LNCaP clone FGC (cell line): Measurements from ENCODE around the gene OSBPL1A.
"Not testable (repeated sequence)": the region's sequence is repeated elsewhere in the genome, so short reads cannot be mapped to it uniquely, and the experiment has no call there.

ENCODE experiments used
- DNase-seq: peaks from one replicate; pipeline ENCODE4 v3.0.0-alpha.2; 2011; ENCODE audit warnings: low read depth
- H3K4me3 ChIP-seq: 2 replicates; pipeline ENCODE4 v1.5.1; 2011; ENCODE audit warnings: mild to moderate bottlenecking, low read depth, low read length, control low read depth
- TF ChIP-seq, protein P1 (sequence below): IDR thresholded peaks from 2 replicates; pipeline ENCODE4 v1.5.1; 2012; ENCODE audit warnings: mild to moderate bottlenecking; ENCODE audit not compliant: control insufficient read depth, insufficient read depth; ENCODE audit errors: extremely low read depth

Gene OSBPL1A

GRCh38 chr18:24386681-24387080 lies 10.9 kb downstream of the OSBPL1A start:
- TF ChIP-seq, protein P1, sequence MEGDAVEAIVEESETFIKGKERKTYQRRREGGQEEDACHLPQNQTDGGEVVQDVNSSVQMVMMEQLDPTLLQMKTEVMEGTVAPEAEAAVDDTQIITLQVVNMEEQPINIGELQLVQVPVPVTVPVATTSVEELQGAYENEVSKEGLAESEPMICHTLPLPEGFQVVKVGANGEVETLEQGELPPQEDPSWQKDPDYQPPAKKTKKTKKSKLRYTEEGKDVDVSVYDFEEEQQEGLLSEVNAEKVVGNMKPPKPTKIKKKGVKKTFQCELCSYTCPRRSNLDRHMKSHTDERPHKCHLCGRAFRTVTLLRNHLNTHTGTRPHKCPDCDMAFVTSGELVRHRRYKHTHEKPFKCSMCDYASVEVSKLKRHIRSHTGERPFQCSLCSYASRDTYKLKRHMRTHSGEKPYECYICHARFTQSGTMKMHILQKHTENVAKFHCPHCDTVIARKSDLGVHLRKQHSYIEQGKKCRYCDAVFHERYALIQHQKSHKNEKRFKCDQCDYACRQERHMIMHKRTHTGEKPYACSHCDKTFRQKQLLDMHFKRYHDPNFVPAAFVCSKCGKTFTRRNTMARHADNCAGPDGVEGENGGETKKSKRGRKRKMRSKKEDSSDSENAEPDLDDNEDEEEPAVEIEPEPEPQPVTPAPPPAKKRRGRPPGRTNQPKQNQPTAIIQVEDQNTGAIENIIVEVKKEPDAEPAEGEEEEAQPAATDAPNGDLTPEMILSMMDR: no peak
- DNase-seq: no peak
- H3K4me3 ChIP-seq: no peak overlapping the region

GRCh38 chr18:24381126-24381525 lies 16.5 kb downstream of the OSBPL1A start:
- TF ChIP-seq, protein P1: no peak
- no peak for DNase-seq
- no peak overlapping the region for H3K4me3 ChIP-seq

DNA sequence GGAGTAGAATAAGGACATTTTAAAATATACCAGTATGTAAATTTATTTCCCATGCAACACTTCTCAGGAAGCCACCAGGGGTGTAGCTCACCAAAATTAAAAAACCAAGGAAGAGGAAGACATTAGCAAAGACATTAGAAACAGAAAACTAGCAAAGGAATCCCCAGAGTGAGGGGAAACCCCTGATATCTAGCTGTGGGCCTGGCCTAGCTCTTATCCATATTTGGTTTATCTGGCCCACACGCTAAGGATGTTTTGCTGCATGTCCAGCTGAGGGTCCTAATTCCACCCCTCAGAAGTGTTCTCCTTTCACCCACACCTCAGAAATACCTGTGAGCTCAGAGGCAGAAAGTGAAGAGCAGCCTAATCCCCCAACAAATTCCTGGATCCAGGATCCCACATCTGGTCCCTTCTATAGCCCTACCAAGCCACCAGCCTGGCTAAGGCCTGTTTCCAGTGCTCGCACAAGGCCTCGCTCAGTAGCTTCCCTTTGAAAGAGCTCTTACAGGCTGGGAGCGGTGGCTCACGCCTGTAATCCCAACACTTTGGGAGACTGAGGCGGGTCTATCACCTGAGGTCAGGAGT lies 17.4 kb downstream of the OSBPL1A start:
- H3K4me3 ChIP-seq: no peak overlapping the region
- TF ChIP-seq, protein P1: no peak
- no peak for DNase-seq

DNA sequence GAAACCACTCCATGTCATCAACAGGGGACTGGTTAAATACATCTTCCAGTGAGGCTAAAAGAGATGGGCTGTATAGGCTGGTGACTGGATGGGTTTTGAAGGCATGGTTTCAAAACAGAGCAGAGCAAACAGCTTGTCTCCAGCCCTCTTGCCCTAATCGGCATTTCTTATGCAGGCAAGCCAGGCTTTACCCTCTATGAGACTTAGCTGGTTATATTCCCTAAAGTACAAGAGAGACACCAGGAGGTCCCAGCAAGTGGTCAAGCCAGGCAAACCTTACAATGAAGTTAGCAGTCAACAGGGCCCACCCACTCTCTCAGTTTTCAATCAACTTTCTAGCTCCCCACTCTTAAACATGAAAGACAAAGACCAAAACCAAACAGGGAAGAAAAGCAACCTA lies 19.0 kb downstream of the OSBPL1A start:
- no peak overlapping the region for H3K4me3 ChIP-seq
- DNase-seq: no peak
- TF ChIP-seq, protein P1: no peak

GRCh38 chr18:24376531-24376930 lies 21.1 kb downstream of the OSBPL1A start:
- not testable (repeated sequence) for DNase-seq, H3K4me3 ChIP-seq

DNA sequence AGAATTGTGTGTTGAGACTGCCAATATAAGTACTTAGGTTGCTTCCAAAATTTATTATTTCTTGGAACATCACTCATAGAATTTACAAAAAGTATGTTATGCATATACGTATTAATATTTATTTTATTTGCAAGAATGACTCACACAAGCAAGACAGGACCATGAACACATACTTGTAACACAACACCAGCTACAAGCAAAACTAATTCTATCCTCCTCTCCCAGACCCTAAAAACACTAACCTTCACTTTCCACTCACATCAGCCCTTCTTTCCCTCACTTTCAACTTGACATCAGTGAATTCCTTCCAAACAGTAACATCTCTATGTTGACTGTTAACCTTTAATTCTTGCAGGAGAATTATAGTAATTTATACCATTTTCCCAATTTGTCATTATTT lies 24.3 kb downstream of the OSBPL1A start:
- DNase-seq: no peak
- TF ChIP-seq, protein P1: no peak
- H3K4me3 ChIP-seq: no peak overlapping the region

- DNase-seq: no peak
- TF ChIP-seq, protein P1: no peak
- no peak overlapping the region for H3K4me3 ChIP-seq
Observed at GRCh38 chr18:24372279-24372872, 25.2 kb downstream of the OSBPL1A start.
